ENCODE results near the gene TMEM119.

Gene TMEM119

DNA sequence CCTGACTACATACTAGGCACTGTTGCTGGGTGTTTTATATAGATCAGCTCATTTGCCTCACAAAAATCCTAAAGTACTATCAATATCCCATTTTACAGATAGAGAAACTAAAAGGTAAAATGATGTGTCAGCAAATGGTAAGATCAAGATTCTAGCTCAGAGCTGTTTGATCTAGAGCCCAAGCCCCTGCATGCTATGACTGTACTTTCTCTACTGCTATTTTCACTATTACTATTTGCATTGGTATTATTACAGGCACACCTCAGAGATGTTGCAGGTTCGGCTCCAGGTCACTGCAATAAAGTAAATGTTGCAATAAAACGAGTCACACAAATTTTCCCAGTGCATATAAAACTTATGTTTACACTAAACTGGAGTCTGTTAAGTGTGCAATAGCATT is 24.6 kb downstream of the TMEM119 start:
- Histone ChIP-seq H3K4me2 (peak overlapping the region in 4 of 11 experiments; percentile 25 to 75 (median 67); a peak in 5 of 22 replicates), H3K36me3 (peaks cover 5 to 20% (median 17%) of the 10 kb centered on the region in 11 experiments; a peak in 16 of 22 replicates), H3K27me3 (no peaks in the 10 kb centered on the region), H3K4me1 (peaks cover 65 to 95% (median 78%) of the 10 kb centered on the region in 10 experiments), H3K4me3 (no peak overlapping the region), H4K20me1 (peaks cover 0 to 5% (median 0%) of the 10 kb centered on the region in 11 experiments; a peak in 2 of 22 replicates), H3K27ac (no peak overlapping the region), H3K9me3 (replicated peaks in 1 of 11) (no peaks in the 10 kb centered on the region), H3K9ac (no peak overlapping the region)
- TF ChIP-seq Cebpa-rat (IDR thresholded peaks at IDR 0.05): no peak

DNA sequence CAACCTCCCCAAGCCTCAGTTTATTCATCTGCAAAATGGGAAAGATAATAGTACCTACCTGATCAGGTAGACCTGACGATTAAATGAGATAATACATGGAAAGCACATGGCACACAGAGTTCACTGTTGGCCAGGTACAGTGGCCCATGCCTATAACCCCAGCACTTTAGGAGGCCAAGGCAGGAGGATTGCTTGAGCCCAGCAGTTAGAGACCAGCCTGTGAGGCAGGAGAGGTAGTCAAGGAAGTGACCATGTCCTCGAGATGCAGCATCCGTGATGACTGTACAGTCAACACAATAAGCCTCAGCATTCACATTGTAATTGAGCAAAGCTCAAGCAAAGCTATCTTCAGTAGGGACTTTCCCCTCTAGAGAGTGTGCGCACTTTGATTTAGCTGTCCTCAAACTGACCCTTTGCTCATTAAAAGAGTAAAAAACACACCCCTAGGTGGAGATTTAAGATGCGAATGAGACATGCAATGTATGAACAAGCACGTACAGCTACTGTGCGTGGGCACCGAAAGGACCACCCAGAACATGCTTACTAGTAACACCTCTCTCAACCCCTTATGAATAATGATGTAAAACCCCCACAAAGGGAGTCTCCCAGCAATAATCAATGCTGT is 25.6 kb downstream of the TMEM119 start:
- H4K20me1 ChIP-seq: peaks cover 0 to 11% (median 0%) of the 10 kb centered on the region in 11 experiments; a peak in 2 of 22 replicates
- H3K9ac ChIP-seq: no peak overlapping the region
- TF ChIP-seq Cebpa-rat (IDR thresholded peaks at IDR 0.05): no peak
- H3K4me1 ChIP-seq: peaks cover 71 to 99% (median 88%) of the 10 kb centered on the region in 10 experiments
- no peaks in the 10 kb centered on the region for H3K27me3 ChIP-seq
- H3K4me2 ChIP-seq: peak overlapping the region in 1 of 11 experiments; percentile 2; a peak in 2 of 22 replicates
- no peak overlapping the region for H3K27ac ChIP-seq
- H3K9me3 ChIP-seq (replicated peaks in 1 of 11): no peaks in the 10 kb centered on the region
- peaks cover 15 to 29% (median 23%) of the 10 kb centered on the region in 11 experiments; a peak in 19 of 22 replicates for H3K36me3 ChIP-seq
- no peak overlapping the region for H3K4me3 ChIP-seq

DNA sequence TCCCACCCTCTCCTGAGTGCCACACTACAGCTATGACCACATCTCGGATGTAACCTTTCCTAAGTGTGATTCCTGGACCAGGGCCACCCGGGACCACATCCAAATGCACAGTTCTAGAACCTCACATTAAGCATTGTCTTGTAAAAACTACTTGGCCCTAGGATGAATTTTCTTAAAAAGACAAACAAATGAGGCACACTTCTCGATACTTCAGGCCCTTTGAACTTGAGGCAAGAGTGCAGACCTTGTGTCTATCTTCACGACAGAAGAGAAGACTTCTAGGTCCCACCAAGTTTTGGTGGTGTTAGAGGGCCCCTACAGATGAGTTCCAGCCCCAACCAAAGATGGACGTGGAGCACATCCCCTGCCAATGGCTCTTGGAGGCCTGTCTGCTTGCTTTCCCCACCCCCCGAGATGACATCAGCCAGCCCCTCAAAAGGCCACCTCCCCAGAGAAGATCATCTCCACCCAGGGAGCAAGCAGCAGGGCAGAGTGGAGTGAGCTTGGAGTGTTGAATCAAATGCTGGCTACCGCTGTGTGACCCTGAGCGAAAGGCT is 26.2 kb downstream of the TMEM119 start:
- Histone ChIP-seq H4K20me1 (peaks cover 0 to 17% (median 0%) of the 10 kb centered on the region in 11 experiments; a peak in 3 of 22 replicates), H3K9ac (0 out of 22 replicates have a peak overlapping the region, but pooled peaks of 1 of the 11 experiments have one; percentile 2), H3K36me3 (peaks cover 21 to 35% (median 29%) of the 10 kb centered on the region in 11 experiments; a peak in 19 of 22 replicates), H3K4me2 (peak overlapping the region in 5 of 11 experiments; percentile 6 to 99 (median 12); a peak in 2 of 22 replicates), H3K27me3 (no peaks in the 10 kb centered on the region), H3K27ac (no peak overlapping the region), H3K4me3 (no peak overlapping the region), H3K4me1 (peaks cover 71 to 99% (median 88%) of the 10 kb centered on the region in 10 experiments), H3K9me3 (replicated peaks in 1 of 11) (no peaks in the 10 kb centered on the region)
- TF ChIP-seq Cebpa-rat (IDR thresholded peaks at IDR 0.05): no peak

DNA sequence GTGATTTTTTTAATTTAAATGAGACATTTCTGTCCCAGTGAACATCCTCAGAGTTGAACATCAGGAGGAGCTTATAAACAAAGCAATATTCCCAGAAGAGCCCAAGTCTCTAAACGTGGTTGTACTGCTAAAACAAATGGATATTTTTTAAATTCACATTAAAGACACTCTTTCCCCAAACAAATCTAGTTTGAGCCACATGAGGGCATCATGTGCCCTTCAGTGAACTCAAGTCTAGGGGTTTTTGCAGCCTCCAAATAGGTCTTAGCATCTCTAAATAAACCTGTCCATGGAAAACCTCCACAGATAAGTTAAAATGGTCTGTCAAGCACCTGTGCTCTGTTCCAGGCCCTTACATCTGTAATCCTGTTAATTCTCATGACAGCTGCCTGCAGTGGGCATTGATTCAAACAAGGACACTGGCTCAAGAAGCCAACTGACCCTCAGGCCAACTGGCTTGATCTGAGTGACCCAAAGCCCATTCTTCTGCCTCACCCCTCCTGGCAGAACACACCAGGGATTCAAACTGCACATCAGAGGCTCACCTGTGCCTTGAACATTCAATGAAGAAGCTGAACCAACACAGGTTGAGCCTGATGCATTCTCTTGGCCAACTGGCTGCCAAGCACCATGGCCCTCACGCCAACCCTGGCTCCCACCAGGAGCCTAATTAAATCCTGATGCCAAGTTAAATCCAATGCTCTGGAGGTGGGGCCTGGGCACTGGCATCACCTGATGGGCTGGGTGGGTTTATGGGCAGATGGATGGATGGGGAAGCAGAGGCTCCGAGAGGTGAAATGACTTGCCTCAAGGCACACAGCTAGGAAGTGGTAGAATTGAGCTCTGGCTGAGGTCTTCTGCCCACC is 26.9 kb downstream of the TMEM119 start:
- Histone ChIP-seq H3K9me3 (replicated peaks in 1 of 11) (no peaks in the 10 kb centered on the region), H3K4me1 (peaks cover 71 to 99% (median 88%) of the 10 kb centered on the region in 10 experiments), H3K9ac (no peak overlapping the region), H3K27me3 (no peaks in the 10 kb centered on the region), H3K36me3 (peaks cover 26 to 41% (median 34%) of the 10 kb centered on the region in 11 experiments; a peak in 19 of 22 replicates), H4K20me1 (peaks cover 0 to 21% (median 0%) of the 10 kb centered on the region in 11 experiments; a peak in 4 of 22 replicates), H3K4me2 (peak overlapping the region; percentile 3 to 99 (median 12); a peak in 11 of 22 replicates), H3K4me3 (no peak overlapping the region), H3K27ac (no peak overlapping the region)
- no peak for TF ChIP-seq Cebpa-rat (IDR thresholded peaks at IDR 0.05)

DNA sequence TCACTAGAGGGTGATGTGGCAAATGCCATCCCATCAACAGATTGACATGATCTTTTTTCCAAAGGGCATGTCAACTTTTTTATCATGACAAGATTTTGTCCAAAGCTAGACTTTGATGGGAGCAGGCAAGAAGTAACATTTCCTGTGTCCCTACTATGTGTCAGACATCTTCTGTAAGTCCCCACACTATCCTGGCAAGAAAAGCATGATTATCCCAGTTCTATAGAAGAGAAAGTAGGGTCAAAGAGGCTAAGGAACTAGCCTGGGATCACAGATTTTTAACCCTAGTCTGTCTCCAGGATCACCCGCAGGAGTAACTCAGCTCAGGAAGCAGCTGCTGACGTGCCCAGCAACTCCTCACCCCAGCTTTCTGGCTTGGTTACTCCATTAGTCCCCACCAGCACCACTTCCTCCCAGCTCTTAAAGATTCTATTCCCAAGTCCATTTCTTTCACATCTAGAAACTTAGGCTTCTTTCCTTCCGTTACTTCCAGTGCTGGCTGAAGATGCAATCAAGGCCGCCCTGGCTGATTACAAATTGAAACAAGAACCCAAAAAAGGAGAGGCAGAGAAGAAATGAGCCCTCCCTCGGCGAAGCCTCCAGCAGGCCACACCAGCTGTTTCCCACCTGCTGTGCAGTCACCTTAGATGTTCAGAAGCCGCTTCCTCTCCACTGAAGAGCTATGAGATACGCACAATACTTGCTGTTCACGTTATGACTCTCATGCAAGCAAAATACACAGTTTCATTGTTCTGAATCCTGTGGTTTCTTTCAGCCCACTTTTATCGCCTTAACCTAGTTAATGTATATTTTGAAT is 29.3 kb downstream of the TMEM119 start:
- Histone ChIP-seq H3K27me3 (no peaks in the 10 kb centered on the region), H3K4me2 (peak overlapping the region; percentile 76 to 99 (median 98)), H3K4me1 (peaks cover 71 to 99% (median 88%) of the 10 kb centered on the region in 10 experiments), H3K9me3 (replicated peaks in 1 of 11) (no peaks in the 10 kb centered on the region), H4K20me1 (peaks cover 0 to 21% (median 0%) of the 10 kb centered on the region in 11 experiments; a peak in 4 of 22 replicates), H3K27ac (peak overlapping the region in 10 of 11 experiments; percentile 9 to 63 (median 46); a peak in 14 of 22 replicates), H3K4me3 (no peak overlapping the region), H3K36me3 (peaks cover 39 to 60% (median 52%) of the 10 kb centered on the region in 11 experiments; a peak in 21 of 22 replicates), H3K9ac (peak overlapping the region in 10 of 11 experiments; percentile 16 to 57 (median 42); a peak in 15 of 22 replicates)
- no peak for TF ChIP-seq Cebpa-rat (IDR thresholded peaks at IDR 0.05)

DNA sequence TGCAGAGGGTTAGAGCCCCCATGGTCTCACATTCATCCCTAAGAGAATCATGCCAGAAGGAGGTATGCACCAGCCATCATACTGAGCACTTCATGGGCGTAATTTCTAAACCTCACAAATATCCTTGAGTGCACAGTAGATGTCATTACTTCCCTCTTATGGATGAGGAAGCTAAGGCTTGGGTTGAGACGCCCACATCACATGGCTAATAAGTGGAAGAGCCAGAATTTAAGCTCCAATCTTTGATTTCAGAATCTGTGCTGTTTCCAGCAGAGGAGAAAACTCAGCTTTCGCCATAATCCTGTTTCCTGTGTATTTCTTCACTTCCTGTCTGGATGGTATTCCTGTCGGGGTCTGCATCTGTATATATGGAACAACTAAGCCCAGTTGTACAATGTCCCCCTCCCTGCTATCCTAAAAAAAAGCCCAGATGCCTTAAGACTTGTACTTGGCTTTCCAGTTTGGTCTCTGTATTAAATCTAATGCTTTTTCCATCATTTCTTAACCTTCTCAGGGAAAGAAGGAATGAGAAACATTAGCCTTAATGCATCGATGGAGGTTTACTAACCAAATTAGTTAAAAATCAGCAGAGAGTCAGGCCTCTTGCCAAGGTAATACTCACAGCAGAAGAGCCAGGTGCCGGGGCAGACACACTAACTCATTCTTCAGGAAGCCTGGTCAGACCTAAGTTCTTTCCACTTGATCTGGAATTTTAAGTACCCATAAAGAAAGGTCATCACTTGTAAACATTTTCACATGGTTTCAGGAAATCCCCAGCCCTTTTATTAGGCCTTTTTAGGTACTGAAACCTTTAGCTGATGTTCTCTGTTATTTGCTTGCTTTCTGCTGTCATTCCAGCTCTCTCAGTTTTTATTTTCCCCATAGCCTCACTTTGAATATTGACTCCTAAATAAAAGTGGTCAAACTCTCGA is 30.2 kb downstream of the TMEM119 start:
- peaks cover 39 to 60% (median 52%) of the 10 kb centered on the region in 11 experiments; a peak in 21 of 22 replicates for H3K36me3 ChIP-seq
- peak overlapping the region in 10 of 11 experiments; percentile 35 to 75 (median 64); a peak in 14 of 22 replicates for H3K27ac ChIP-seq
- H3K27me3 ChIP-seq: no peaks in the 10 kb centered on the region
- TF ChIP-seq Cebpa-rat (IDR thresholded peaks at IDR 0.05): no peak
- 0 out of 20 replicates have a peak overlapping the region, but pooled peaks of 2 of the 10 experiments have one; percentile 0 to 21 for H3K4me3 ChIP-seq
- peaks cover 72 to 94% (median 87%) of the 10 kb centered on the region in 10 experiments for H3K4me1 ChIP-seq
- H3K9ac ChIP-seq: peak overlapping the region; percentile 5 to 59 (median 51); a peak in 15 of 22 replicates
- H3K4me2 ChIP-seq: peak overlapping the region; percentile 76 to 99 (median 98)
- H4K20me1 ChIP-seq: peaks cover 0 to 27% (median 0%) of the 10 kb centered on the region in 11 experiments; a peak in 4 of 22 replicates
- no peaks in the 10 kb centered on the region for H3K9me3 ChIP-seq (replicated peaks in 1 of 11)

DNA sequence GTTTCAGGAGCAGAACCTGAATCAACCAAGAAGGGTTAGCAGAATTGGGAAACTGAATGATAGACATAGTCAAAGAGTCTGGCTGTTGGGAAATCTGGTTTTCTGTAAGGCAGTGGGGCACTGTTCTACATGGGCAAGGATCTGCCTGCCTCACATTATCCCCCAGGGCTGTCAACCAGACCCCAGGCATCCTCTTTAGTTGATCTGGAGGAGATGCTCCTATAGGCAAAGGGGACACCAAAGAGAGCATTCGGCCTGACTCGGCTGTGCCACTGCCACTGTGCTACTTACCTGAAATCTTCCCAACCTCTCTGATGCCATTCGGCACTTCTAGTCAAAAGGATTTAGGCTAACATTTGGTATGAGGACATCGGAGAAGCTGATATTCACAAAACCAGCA is 31.4 kb downstream of the TMEM119 start:
- Histone ChIP-seq H3K4me2 (peak overlapping the region; percentile 76 to 99 (median 98)), H3K36me3 (peaks cover 39 to 60% (median 52%) of the 10 kb centered on the region in 11 experiments; a peak in 21 of 22 replicates), H3K4me1 (peaks cover 70 to 92% (median 87%) of the 10 kb centered on the region in 10 experiments)

More for the DNA sequence above, 31.4 kb downstream of the TMEM119 start:
- peak overlapping the region; percentile 23 to 75 (median 63); a peak in 21 of 22 replicates for H3K27ac ChIP-seq
- H3K9me3 ChIP-seq (replicated peaks in 1 of 11): no peaks in the 10 kb centered on the region
- TF ChIP-seq Cebpa-rat (IDR thresholded peaks at IDR 0.05): no peak
- peaks cover 0 to 27% (median 0%) of the 10 kb centered on the region in 11 experiments; a peak in 4 of 22 replicates for H4K20me1 ChIP-seq
- no peaks in the 10 kb centered on the region for H3K27me3 ChIP-seq
- H3K9ac ChIP-seq: peak overlapping the region; percentile 12 to 59 (median 54); a peak in 20 of 22 replicates
- no peak overlapping the region for H3K4me3 ChIP-seq

Data from BLaER1 treated with 17β-estradiol and CSF1 and Interleukin-3, amounts not matched to agents 10 nM and 100 nM (cell line).